Astrocyte (in vitro differentiated cells and primary cell): ENCODE data around the gene GHDC.

Experiments
- CTCF ChIP-seq: IDR thresholded peaks from 2 replicates; pipeline ENCODE4 v1.5.1; 2011; ENCODE audit warnings: low read depth, mild to moderate bottlenecking, inconsistent platforms, low read length, moderate library complexity; ENCODE audit not compliant: insufficient read depth
- EZH2 ChIP-seq: IDR thresholded peaks from 2 replicates; pipeline ENCODE4 v1.6.1; 2012; ENCODE audit warnings: mild to moderate bottlenecking, low read length, inconsistent platforms; ENCODE audit not compliant: insufficient read depth

- TF ChIP-seq EZH2 (no peak), CTCF (no peak)
Observed at GRCh38 chr17:42199416-42200011, 5.2 kb upstream of the GHDC start.
